K562 (cell line): ENCODE data around the gene PPP6R1. TPM values are rescaled to one million over a fixed set of nuclear protein-coding genes. Genes with fewer than 3 reads are reported as not detected.

Experiments
- CHD7 ChIP-seq: fragments of 200-600 bp; sonication (generic); IDR thresholded peaks from one replicate; pipeline ENCODE4 v1.6.1; 2012; ENCODE audit warnings: mild to moderate bottlenecking, low read depth, low read length, inconsistent platforms
- CSDE1 ChIP-seq, 2 experiments: fragments of 450-650 bp; IDR thresholded peaks; 2 replicates each; pipeline ENCODE4 v1.6.1; 2016; ENCODE audit warnings: mild to moderate bottlenecking in 1 of 2
- FOXK1 ChIP-seq: sonication (generic); formaldehyde crosslinking; IDR thresholded peaks from 2 replicates; pipeline ENCODE4 v1.8.0; 2022; ENCODE audit warnings: missing genetic modification reagents, mild to moderate bottlenecking, borderline replicate concordance
- IRF9 ChIP-seq: fragments of 450-650 bp; IDR thresholded peaks from 2 replicates; pipeline ENCODE4 v1.6.1; 2016; ENCODE audit warnings: missing biosample characterization, missing genetic modification characterization
- KLF13 ChIP-seq: fragments of 450-650 bp; IDR thresholded peaks from 2 replicates; pipeline ENCODE4 v1.6.1; 2016; ENCODE audit warnings: missing genetic modification characterization, low read depth, mild to moderate bottlenecking, missing compliant biosample characterization, moderate library complexity, borderline replicate concordance
- NR2F6 ChIP-seq: fragments of 450-650 bp; formaldehyde crosslinking; IDR thresholded peaks from 2 replicates; pipeline ENCODE4 v1.4.0; 2020; ENCODE audit warnings: mild to moderate bottlenecking
- SP1 ChIP-seq: sonication (generic); formaldehyde crosslinking; IDR thresholded peaks from 2 replicates; pipeline ENCODE4 v1.8.1; 2022; ENCODE audit warnings: mild to moderate bottlenecking, missing genetic modification reagents
- TBP ChIP-seq: optimal IDR thresholded peaks from 2 replicates; pipeline ENCODE3; 2011; ENCODE audit warnings: low read depth, low read length, improper control_type of control experiment
- TCF7L2 ChIP-seq: fragments of 150-350 bp; IDR thresholded peaks from 2 replicates; pipeline ENCODE4 v1.6.1; 2016; ENCODE audit warnings: low read depth, mild to moderate bottlenecking, low read length, moderate library complexity
- USF2 ChIP-seq: sonication (generic); formaldehyde crosslinking; IDR thresholded peaks from 2 replicates; pipeline ENCODE4 v1.5.0; 2020; ENCODE audit warnings: missing genetic modification reagents
- ZC3H4 ChIP-seq: sonication (generic); formaldehyde crosslinking; IDR thresholded peaks from 2 replicates; pipeline ENCODE4 v1.9.0; 2021; ENCODE audit warnings: missing genetic modification reagents, borderline replicate concordance
- ZNF277 ChIP-seq: fragments of 250-450 bp; sonication (Bioruptor Pico); IDR thresholded peaks from 2 replicates; pipeline ENCODE4 v1.8.0; 2022; ENCODE audit warnings: inconsistent platforms, mild to moderate bottlenecking, moderate library complexity, borderline replicate concordance
- polyA plus RNA-seq, 8 experiments: library from polyadenylated mRNA; depleted of rRNA in 4 of 8; stranded (reverse) in 5 of 8; unstranded in 3 of 8; fragments of >200 nt; fragmentation: Nextera tagmentation in 2 of 8; fragmentation: Illumina TruSeq in 1 of 8; extraction: Ambion mirVana in 2 of 8; extraction: Trizol in 1 of 8; gene quantifications; 2 replicates each; pipeline versions ENCODE4 v1.2.1 to v1.2.3, GENCODE V29; 2011 to 2014; ENCODE audit warnings: inconsistent platforms in 1 of 8, missing spikeins in 1 of 8
- total RNA-seq, 7 experiments: library from RNA; depleted of rRNA in 6 of 7; stranded (reverse); fragments of >200 nt in 6 of 7; fragmentation: Illumina TruSeq in 2 of 7; extraction: Trizol in 2 of 7; gene quantifications; 2 replicates each; pipeline versions ENCODE4 v1.2.1 to v1.2.3, GENCODE V29; 2011 to 2021; ENCODE audit warnings: low replicate concordance in 1 of 7

The PPP6R1 gene
- total and polyA plus RNA-seq, 9 of the 15 experiments (the other 6 are each of a cell fraction or from before 2014, with no cell fraction given) = 0.48 to 135 (median 37.2) TPM

GRCh38 chr19:55279770-55280643, 21.2 kb upstream of the PPP6R1 start, which contains the start of gene HSPBP1 (continued):
- TF ChIP-seq CHD7 (no peak), ZNF277 (CRISPR knock-in tag) (no peak), NR2F6 (CRISPR knock-in tag) (no peak), ZC3H4 (CRISPR knock-in tag) (no peak), FOXK1 (CRISPR knock-in tag) (no peak), TBP (peak; percentile 78), IRF9 (no peak), SP1 (CRISPR knock-in tag) (peak; percentile 91), USF2 (no peak), KLF13 (tag) (peak; percentile 19; the same call in 1 of the 2 replicates), TCF7L2 (peak; percentile 69; the same call in 1 of the 2 replicates), CSDE1 (IDR thresholded peaks at IDR 0.05) (peak in 1 of 2 experiments; percentile 97; a peak in 2 of 4 replicates)
